ENCODE data around the gene ANKLE2. TPM values are rescaled to one million over a fixed set of nuclear protein-coding genes. Genes with fewer than 3 reads are reported as not detected.

Gene ANKLE2
- total and polyA plus RNA-seq, 2 of the 8 experiments (the other 6 are each of a cell fraction or from before 2014, with no cell fraction given): 41.0 to 64.9 TPM

- TF ChIP-seq HDAC6 (IDR thresholded peaks at IDR 0.05; ENCODE audit: low read depth, low read length): no peak
- TF ChIP-seq CHD7 (IDR thresholded peaks at IDR 0.05; ENCODE audit: insufficient replicate concordance, low read length): no peak
- no peak for TF ChIP-seq KDM5A (IDR thresholded peaks at IDR 0.05; ENCODE audit: low read length)
- TF ChIP-seq YY1 (IDR thresholded peaks at IDR 0.05; ENCODE audit: low read depth, low read length): no peak
- TF ChIP-seq RFX5 (IDR thresholded peaks at IDR 0.05; ENCODE audit: borderline replicate concordance, low read depth, low read length): no peak
- TF ChIP-seq EP300 (IDR thresholded peaks at IDR 0.05; ENCODE audit: borderline replicate concordance in 1 of 2, low read depth in 2 of 2, low read length in 2 of 2): no peak
- TF ChIP-seq SIX5 (IDR thresholded peaks at IDR 0.05; ENCODE audit: low read depth, low read length): no peak
- no peak for TF ChIP-seq SP1 (IDR thresholded peaks at IDR 0.05; ENCODE audit: low read depth, low read length)
- TF ChIP-seq CREB1 (IDR thresholded peaks at IDR 0.05): no peak
These were observed 45.2 kb upstream of the ANKLE2 start (continued) for GRCh38 chr12:132806857-132807256.

All from H1 (cell line).